Upper lobe of right lung (tissue), 1 donor: ENCODE data around the gene CC2D2B. TPM values are rescaled to one million over a fixed set of nuclear protein-coding genes. Genes with fewer than 3 reads are reported as not detected.
"Not testable (repeated sequence)": the region's sequence is repeated elsewhere in the genome, so short reads cannot be mapped to it uniquely, and the experiment has no call there.

Experiments
- ATAC-seq: fragments of 200-7000 bp; cut with Tn5 transposase; one replicate; pipeline ENCODE4 v1.9.1; 2020; ENCODE audit warnings: mild to moderate bottlenecking, moderate library complexity
- DNase-seq: peaks from one replicate; pipeline ENCODE4 v3.0.0-alpha.2; 2020
- H3K27ac ChIP-seq: fragments of 200-600 bp; one replicate; pipeline ENCODE4 v1.8.0; 2022
- H3K27me3 ChIP-seq: fragments of 200-600 bp; one replicate; pipeline ENCODE4 v1.8.0; 2022; ENCODE audit warnings: mild to moderate bottlenecking
- H3K36me3 ChIP-seq: fragments of 200-600 bp; one replicate; pipeline ENCODE4 v1.8.0; 2022
- H3K4me1 ChIP-seq: fragments of 200-600 bp; one replicate; pipeline ENCODE4 v1.8.0; 2022
- H3K4me3 ChIP-seq: fragments of 200-600 bp; one replicate; pipeline ENCODE4 v1.8.0; 2022; ENCODE audit warnings: mild to moderate bottlenecking
- H3K9me3 ChIP-seq: fragments of 200-600 bp; one replicate; pipeline ENCODE4 v1.8.0; 2022
- CTCF ChIP-seq: fragments of 200-600 bp; IDR thresholded peaks from one replicate; pipeline ENCODE4 v1.8.0; 2022; ENCODE audit warnings: antibody characterized with exemption
- intact Hi-C: fragments of 100-400 bp; cut with DNase I; formaldehyde crosslinking; loops from one replicate; pipeline ENCODE4 v1.11.0; 2022
- total RNA-seq: library from RNA; stranded (reverse); fragmentation: NEBNext Ultra II Directional; extraction: Animal tissue kit (Norgen Biotek cat#: 25700); gene quantifications from one replicate; pipeline ENCODE4 v1.2.1, GENCODE V29; 2021
- donor health status: DM: no; HTN: yes; CAD: no; lungs with severe emphysema.

Gene CC2D2B
- total RNA-seq, 1 donor from 2014 or later: 2.8 TPM

DNA sequence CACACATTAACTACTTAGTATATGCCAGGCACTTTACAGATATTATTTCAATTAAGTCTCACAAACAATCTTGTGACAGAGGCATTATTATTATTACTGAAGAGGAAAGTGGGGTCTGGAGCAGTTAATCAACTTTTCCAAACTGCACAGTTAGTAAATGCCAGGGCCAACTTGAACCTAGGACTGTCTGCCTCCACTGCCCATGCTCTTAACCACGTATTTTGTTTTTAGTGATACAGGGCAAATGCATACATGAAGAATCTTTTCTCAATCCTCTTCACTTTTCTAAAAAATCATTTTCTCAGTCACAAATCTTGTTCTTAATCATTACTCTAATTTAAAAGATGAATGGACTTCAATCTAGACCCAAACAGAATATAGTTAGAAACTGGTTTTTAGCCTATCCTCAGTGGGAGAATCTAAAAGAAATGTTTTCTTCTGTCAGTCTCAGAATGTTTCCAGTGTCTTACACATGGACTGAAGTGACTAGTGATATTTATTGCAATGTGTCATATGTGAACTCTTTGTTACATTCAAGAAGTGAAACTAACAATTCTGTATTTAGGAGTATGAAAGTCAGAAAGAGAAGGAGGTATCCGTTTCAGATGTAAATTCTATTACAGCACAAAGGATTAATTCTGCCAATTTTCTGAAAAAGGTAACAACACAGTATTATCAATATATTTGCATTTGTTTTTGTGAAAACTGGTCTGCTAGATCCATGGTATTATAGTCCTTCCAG lies 80.1 kb downstream of the CC2D2B start:
- no peak for DNase-seq
- Histone ChIP-seq H3K4me3 (no peak overlapping the region), H3K27me3 (no peaks in the 10 kb centered on the region), H3K27ac (no peak overlapping the region), H3K9me3 (no peaks in the 10 kb centered on the region), H3K36me3 (no peaks in the 10 kb centered on the region), H3K4me1 (no peaks in the 10 kb centered on the region)
- ATAC-seq: no peak
- intact Hi-C loops: no loop called here
- TF ChIP-seq CTCF: no peak

GRCh38 chr10:95988702-95989101 lies 80.9 kb downstream of the CC2D2B start:
- no peak for ATAC-seq
- intact Hi-C loops: no loop called here

DNA sequence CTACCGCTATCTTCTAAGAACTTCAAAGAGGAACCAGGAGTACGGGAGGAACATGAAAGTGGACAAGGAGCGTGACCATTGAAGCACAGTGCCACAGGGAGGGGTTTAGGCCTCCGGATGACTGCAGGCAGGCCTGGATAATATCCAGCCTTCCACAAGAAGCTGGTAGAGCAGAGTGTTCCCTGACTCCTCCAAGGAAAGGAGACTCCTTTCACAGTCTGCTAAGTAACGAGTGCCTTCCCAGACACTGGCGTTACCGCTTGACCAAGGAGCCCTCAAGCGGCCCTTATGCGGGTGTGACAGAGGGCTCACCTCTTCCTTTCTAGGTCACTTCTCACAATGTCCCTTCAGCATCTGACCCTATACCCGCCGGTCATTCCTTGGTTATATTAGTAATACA lies 86.6 kb downstream of the CC2D2B start:
- H3K4me3 ChIP-seq, H3K9me3 ChIP-seq, H3K4me1 ChIP-seq, ATAC-seq, H3K36me3 ChIP-seq, H3K27me3 ChIP-seq, intact Hi-C loops, H3K27ac ChIP-seq, DNase-seq: not testable (repeated sequence)

More at GRCh38 chr10:95988702-95989101, 80.9 kb downstream of the CC2D2B start:
- Histone ChIP-seq H3K27me3 (no peaks in the 10 kb centered on the region), H3K9me3 (no peaks in the 10 kb centered on the region), H3K4me1 (no peaks in the 10 kb centered on the region), H3K36me3 (no peaks in the 10 kb centered on the region), H3K4me3 (no peak overlapping the region), H3K27ac (no peak overlapping the region)
- no peak for TF ChIP-seq CTCF
- no peak for DNase-seq

DNA sequence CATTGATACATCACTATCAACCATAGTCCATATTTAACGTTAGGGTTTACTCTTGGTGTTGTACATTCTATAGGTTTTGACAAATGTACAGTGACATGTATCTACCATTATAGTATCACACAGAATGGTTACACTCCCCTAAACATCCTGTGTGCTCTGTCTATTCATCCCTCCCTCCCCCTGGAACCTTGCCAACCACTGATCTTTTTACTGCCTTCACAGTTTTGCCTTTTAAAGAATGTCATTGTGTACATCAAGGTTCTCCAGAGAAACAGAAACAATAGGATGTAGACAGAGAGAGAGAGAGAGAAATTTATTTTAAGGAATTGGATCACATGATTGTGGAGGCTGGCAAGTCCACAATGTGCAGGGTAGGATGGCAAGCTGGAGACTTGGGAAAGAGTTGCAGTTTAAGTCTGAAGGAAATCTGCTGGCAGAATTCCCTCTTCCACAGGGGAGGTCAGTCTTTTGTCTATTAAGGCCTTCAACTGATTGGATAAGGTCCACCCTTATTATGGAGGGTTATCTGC lies 90.5 kb downstream of the CC2D2B start:
- intact Hi-C loops: no loop called here
- ATAC-seq (no peak), DNase-seq (no peak)

GRCh38 chr10:96013956-96014355 lies 106.2 kb downstream of the CC2D2B start:
- ATAC-seq: no peak
- Histone ChIP-seq H3K4me1 (no peaks in the 10 kb centered on the region), H3K27me3 (no peaks in the 10 kb centered on the region), H3K27ac (no peak overlapping the region), H3K36me3 (no peaks in the 10 kb centered on the region), H3K4me3 (no peak overlapping the region), H3K9me3 (no peaks in the 10 kb centered on the region)
- DNase-seq: no peak
- no peak for TF ChIP-seq CTCF
- intact Hi-C loops: no loop called here

More for the DNA sequence above, 90.5 kb downstream of the CC2D2B start:
- Histone ChIP-seq H3K4me3 (no peak overlapping the region), H3K36me3 (no peaks in the 10 kb centered on the region), H3K27ac (no peak overlapping the region), H3K27me3 (no peaks in the 10 kb centered on the region), H3K9me3 (no peaks in the 10 kb centered on the region), H3K4me1 (no peaks in the 10 kb centered on the region)
- no peak for TF ChIP-seq CTCF

DNA sequence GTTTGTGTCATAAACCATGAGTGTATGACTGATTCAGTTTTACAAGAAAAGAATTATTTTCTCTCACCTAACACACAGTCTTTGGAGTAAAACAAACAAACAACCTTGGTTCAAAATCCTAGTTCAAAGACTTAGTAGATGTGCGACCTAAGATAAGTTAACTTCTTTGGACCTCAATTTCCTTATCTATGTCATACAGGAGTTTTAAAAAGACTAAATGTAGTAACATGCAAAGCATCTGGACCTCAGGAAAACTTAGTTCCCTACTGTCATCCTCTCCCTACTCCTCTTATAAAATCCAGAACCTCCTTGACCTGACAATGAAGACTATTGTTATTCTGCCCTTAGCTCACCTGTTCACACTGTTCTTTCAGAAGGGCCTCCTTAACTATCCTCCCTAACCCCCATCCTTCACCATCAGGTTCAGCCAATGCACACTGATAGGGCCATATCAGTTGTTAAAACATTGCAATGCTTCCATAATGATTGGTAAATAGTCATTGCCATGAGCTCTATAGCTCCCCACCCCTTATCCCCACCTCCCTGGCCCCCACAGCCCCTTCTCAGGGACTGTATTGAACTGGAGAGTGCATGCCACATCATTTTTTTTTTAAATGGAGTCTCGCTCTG lies 106.8 kb downstream of the CC2D2B start:
- Histone ChIP-seq H3K27me3 (no peaks in the 10 kb centered on the region), H3K36me3 (no peaks in the 10 kb centered on the region), H3K4me3 (no peak overlapping the region), H3K4me1 (no peaks in the 10 kb centered on the region), H3K27ac (no peak overlapping the region), H3K9me3 (no peaks in the 10 kb centered on the region)
- ATAC-seq: no peak
- TF ChIP-seq CTCF: no peak
- intact Hi-C loops: no loop called here
- no peak for DNase-seq
